GM19240 (cell line): ENCODE results near the gene DPP8.
"Not testable (repeated sequence)": the region's sequence is repeated elsewhere in the genome, so short reads cannot be mapped to it uniquely, and the experiment has no call there.

Source experiments
- DNase-seq: peaks from one replicate; pipeline ENCODE4 v3.0.0; 2011; ENCODE audit warnings: low spot score; ENCODE audit not compliant: insufficient read length

Gene DPP8

DNA sequence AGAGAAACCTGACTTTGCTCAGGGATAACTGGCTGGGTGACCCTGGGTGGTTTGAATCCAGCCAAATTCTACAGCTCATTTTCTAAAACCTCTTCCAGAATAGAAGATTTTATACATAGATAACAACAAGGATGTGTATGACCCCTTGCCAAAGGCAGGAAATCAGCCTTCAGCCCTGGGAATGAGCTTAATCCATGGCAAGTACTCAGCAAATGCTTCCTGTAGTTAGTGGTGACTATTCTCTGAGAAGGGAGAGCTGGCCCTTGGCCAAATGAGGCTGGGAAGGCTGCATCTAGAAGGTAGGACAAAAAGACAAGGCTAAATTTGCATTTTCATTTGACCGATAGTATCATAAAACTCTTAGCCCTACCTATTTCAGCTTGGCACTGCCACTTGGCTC, 8.1 kb upstream of the DPP8 start:
- no peak for DNase-seq

DNA sequence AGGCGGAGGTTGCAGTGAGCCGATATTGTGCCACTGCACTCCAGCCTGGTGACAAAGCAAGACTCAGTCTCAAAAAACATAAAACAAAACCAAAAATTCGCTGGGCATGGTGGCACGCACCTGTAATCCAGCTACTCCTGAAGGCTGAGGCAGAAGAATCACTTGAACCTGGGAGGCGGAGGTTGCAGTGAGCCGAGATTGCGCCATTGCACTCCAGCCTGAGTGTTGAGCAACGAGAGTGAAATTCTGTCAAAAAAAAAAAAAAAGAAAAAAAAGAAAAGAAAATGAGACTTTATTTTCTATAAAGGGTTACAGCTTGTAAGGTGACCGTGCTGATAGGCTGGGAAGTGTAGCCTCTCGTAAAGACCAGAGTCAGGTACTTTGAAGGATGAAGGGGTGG, 6.7 kb upstream of the DPP8 start:
- DNase-seq, result no peak

DNA sequence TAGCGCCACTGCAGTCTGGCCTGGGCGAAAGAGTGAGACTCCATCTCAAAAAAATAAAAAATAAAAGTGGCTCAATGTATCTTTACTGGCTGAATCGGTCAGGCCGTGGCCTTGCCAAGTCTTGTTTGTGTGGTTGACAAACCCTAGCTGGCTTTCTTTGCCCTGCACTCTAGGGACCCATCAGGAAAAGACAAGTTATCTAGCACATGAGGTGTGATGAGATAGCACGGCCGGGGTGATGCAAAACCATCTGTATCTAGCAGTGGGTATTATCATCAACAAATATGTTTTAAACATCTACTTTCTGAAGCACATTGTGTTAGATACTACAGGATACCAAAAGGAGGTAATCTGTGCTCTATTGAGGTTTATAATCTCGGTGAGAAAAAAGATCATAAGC, 3.9 kb upstream of the DPP8 start:
- DNase-seq, result no peak

DNA sequence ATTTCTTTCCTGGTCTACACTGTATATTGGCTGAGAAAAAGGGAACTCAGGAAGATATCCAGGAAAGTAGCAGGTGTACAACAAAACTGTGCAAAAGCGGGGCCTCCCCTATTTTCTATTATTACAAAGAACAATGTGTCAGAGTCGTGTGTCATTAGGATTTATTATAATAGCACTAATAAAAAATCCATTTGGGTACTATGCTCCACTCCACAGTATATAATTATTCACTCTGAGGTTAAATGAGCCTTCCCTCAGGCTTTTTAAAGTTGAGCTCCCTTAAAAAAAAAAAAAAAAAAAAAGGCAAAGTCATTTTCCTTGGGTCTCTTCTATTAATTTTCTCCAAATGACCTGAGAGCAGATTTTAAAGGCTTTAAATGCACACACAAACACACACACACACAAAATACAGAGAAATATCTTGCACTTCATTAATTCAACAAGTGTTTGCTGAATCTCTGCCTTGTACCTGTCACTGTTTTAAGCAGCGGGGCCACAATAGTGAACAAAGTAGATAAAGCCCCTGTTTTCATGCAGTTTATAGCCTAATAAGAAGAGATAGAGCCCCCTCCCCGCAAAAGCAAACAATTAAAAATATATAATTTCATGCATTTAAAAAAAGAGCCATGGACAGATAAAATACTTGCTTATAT, 1.3 kb upstream of the DPP8 start:
- no peak for DNase-seq

DNA sequence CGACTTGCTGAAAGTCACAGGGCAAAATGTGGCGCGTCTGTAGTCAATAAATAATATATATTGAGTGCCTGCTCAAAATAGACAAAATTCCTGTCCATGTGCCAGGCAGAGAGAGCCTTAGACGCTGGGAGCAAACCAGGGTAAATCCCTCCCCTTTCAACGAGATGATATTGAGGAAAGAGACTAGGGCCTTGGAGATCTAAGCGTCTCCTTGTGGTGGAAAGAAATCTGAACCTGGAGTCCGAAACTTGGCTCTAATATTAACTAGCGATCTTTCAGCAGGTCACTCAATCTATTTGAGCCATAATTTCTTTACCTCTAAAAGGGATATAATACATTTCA, 348 bp upstream of the DPP8 start:
- no peak for DNase-seq

DNA sequence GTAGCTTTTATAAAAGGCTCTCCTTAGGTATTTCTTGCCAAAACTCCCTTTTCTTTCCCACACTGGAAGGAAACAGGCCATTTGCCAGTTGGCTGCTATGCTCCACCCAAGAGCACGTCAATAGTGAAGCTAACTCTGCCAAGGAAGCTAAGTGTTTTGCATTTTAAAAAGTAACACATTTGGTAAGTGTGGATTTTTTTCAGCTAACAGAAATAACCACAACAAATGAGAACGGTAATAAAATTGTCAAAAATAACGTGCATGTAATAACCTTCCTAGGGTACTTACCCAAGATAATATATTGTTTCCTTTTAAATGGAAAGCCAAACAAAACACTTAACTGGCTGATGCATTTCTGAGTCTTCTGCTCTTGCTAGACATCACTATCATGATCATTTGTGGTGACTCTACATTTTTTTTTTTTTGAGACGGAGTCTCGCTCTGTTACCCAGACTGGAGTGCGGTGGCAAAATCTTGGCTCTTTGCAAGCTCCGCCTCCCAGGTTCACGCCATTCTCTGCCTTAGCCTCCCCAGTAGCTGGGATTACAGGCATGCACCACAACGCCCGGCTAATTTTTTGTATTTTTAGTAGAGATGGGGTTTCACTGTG, 4.6 kb downstream of the DPP8 start:
- DNase-seq, result no peak

DNA sequence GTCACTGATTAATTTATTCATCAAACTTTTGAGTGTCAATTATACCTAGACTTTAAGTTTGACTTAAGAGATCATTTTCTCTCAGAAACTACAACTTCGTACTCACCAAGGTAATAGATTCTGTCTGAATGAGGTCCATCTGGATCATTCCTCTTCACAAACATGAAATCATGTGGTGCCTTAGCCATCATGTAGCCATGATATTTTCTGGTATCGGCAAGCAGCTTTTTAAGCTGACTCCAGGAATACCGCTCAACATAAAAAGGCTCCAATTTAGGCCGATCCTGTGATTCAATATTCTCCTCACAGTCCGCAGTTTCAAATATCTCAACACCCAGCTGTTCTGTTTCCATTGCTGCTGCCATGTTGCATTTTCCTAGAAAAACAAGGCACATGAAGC, 5.3 kb downstream of the DPP8 start:
- DNase-seq, result no peak

DNA sequence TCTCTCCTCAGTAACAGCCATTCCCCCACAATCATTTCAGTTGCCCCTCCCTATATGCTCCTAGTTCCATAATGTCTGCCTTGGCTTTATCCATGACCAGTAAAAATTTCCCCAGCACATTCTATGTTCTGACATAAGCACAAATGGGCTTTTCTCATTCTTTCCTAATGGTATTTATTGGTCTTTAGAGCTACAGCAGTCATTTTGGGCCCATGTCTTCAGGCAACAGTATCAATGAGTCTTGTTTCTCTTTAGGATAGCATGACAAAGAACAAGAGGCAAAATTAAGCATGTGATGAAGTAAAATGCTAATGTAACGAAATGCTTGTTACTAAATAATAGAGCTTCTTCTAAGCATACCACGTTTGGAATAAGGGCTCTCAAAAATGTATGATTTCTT, 8.2 kb downstream of the DPP8 start:
- no peak for DNase-seq

DNA sequence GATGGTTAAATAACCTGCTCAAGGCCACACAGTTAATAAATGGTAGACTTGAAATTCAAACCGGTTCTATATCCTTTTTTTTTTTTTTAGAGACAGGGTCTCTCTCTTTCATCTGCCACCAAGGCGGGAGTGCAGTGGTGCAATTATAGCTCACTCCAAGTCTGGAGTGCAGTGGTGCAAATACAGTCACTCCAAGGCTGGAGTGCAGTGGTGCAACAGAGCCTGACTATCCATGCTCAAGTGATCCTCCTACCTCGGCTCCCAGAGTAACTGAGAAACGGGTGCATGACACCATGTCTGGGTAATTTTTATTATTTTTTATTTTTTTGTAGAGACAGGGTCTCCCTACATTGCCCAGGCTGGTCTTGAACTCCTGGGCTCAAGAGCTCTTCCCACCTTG, 23.4 kb downstream of the DPP8 start:
- no peak for DNase-seq

DNA sequence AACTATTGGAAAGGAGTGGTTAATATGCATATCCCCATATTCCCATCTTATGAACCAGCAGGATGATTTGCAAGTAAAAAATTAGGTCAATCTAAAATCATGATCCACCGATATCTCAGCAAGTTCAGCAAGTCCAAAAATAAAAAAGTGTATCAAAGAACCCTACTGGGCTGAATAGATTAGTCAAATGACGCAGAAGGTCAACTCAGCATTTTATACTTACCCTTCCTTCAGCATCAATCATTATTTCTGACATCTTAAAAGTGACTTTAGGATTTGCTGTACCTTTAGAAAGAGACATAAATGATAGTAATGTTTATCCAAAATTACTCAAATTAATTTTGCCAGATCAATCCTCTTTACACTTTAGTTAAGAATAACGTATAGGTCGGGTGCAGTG, 32.6 kb downstream of the DPP8 start:
- no peak for DNase-seq

DNA sequence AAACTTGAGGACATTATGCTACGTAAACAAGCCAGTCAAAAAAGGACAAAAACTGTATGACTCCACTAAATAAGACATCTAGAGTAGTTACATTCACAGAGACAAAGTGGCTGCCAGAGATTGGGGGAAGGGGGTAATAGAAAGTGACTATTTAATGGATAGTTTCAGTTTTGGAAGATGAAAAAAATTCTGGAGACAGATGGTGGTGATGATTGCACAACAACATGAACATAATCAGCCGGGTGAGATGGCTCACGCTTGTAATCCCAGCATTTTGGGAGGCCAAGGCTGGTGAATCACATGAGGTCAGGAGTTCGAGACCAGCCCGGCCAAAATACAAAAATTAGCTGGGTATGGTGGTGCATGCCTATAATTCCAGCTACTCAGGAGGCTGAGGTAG, 40.6 kb downstream of the DPP8 start:
- DNase-seq, result no peak

DNA sequence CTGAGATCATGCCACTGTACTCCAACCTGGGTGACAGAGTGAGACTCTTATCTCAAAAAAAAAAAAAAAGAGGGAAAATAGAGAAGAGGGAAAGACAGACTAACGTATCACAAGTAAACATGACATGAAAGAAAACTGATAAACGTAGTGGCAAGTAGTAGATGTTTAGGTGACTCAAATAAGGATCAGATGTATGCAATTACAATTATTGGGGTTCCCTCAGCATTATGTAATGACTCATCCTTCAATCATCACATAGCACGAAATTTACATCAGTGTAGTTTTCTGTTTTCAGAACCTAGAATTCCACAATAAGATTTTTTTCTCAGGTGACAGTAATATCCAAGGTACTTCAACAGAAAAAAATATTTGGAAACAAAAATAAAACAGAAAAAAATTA, 46.6 kb downstream of the DPP8 start:
- no peak for DNase-seq

DNA sequence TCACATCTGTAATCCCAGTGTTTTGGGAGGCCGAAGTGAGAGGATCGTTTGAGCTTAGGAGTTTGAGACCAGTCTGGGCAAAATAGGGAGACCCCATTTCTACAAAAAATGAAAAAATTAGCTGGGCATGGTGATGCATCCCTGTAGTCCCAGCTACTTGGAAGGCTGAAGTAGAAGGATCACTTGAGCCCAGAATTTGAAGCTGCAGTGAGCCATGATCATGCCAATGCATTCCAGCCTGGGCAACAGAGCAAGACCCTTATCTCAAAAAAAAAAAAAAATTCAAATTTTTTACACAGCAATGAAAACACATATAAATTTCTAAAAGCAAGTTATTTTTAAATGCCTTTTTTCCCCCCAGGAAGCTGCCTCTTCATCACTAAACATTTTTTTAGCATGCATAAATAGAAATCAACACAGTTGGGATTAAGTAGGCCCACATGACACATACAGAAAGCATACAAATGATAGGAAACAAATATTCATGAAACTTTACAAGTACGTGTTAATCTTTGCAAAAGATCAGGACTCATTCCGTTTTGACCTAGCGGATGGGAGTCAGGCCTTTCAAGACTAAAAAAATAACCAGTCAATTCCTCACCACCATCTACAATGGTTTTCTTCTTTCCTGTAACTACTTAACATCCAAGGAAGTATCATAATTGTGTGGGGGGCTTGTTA, 49.1 kb downstream of the DPP8 start:
- no peak for DNase-seq

DNA sequence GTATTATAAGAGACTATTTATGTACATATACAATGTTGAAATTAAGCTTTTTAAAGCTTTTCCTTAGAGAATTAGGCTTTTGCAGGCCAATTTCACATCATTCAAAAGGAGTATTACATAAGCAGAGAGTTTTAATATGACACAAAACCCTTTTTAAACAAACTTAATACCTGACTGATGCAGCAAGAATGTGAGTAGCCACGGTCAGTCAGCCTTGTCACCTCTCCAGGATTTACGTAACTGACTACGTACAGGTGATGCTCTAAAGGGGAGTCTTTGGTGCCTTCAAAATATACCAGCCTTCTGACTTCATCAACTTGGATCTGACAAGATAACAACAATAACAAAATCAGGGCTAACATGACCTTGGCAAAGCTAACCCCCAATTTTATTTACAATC, 50.6 kb downstream of the DPP8 start:
- DNase-seq, result no peak

DNA sequence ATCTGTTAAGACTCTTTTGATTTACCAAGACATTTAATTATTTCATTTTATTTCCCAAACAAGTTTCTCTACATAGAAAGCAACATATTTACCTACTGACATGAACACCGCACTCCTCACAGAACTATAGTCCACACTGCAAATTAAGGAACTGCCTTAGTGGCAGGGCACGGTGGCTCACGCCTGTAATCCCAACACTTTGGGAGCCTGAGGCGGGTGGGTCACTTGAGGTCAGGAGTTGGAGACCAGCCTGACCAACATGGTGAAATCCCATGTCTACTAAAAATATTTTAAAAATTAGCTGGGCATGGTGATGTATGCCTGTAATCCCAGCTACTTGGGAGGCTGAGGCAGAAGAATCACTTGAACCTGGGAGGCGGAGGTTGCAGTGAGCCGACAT, 54.4 kb downstream of the DPP8 start:
- DNase-seq, result not testable (repeated sequence)

DNA sequence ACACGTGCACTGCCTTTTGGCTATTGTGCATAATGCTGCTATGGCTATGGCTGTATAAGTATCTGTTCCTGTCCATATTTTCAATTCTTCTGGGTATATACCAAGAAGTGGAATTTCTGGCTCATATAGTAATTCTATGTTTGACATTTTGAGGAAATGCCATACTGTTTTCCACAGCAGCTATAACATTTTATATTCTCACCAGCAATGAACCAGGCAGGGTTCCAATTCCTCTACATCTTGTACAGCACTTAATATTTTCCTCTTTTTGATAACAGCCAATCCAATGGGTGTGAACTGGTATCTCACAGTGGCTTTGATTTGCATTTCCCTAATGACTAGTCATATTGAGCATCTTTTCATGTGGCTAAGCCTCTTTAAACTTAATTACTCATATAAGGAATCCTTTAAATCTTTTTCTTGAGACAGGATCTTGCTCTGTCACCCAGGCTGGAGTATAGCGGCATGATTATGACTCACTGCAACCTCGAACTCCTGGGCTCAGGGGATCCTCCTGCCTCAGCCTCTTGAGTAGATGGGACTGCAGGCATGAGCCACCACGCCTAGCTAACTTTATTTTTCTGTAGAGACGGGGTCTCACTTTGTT, 56.6 kb downstream of the DPP8 start:
- no peak for DNase-seq

DNA sequence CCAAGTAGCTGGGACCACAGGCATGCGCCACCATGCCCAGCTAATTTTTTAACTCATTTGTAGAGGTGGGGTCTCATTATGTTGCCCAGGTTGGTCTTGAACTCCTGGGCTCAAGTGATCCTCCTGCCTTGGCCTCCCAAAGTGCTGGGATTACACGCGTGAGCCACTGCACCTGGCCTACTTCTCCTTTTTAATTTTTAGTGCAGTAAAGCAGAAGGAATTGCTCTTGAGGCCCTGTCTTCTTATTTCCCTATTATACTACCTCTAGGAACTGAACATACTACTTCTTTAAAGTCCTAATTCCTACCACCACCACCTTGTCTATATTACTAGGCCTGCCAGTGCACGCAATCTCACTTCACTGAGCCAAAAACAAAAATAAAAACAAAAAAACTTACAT, 62.2 kb downstream of the DPP8 start:
- DNase-seq, result not testable (repeated sequence)

DNA sequence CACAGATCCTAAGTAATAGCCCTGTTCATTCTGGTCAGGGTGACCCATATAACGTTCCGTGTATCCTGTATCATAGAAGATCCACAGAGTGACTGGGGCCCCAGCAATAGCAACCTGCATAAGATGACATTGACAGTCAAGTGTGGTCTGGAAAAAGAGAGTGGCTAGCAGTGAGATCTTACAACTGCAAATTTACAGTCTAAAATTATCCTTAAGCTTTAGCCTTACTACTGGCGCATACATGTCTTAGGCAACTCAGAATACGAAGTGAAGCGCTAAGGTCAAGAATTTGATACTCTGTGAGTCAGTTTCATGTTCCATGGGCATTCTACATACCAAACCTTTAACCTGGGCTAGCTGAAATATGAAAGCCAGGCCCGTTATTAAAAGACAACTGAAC, 65.5 kb downstream of the DPP8 start:
- DNase-seq, result no peak

DNA sequence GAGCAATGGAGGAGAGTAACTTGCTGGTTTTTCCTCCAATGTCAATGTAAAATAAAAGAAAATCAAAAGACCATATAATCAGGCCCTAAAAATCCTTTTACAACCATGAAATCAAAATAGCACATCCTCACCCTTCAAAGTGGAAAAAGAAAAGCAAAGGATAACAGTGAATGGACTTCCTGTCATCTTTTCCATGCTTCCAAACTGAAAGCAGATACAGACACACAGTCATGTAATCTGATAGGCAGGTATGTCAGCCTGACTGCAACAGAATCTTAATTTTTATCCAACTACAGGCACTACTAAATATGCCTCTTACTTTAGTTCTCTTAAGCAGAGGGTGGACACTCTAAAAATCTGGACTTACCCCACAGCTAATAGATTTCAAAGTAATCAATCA, 66.9 kb downstream of the DPP8 start:
- no peak for DNase-seq

DNA sequence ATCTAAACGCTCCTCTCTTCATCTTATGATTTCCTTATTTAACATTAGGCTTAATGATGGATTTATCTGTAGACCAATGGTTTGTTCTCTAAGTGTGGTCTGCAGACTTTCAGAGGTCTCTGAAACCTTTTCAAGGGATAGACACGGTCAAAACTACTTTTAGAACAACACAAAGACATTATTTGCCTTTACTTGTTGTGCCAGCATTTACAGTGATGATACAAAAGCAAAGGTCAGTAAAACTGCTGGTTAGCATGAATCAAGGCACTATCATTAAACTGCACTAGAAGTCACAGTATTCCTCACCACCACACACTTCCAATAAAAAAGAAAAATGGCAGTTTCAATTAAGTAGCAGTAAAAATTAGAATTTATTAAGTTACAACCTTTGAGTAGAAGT, 70.3 kb downstream of the DPP8 start:
- DNase-seq, result no peak

DNA sequence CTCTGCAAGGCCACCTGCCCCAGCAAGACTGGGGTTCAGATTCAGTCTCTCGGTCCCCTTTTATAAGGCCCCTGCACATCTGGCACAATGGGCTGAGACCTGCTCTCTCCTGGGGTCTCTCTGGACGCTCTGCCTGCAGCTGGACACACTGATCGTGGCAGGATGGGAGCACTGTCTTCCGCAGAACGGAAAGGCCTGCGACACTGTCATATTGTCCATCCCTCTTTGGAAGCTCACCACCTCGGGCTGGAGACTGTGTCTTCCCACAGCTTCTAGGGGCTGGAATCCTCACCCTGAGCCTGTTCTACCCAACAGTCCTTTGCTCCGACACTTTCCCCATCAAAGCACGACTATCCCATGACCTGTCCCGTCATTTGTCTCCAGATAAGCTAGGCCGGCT, 83.3 kb downstream of the DPP8 start:
- DNase-seq, result no peak

DNA sequence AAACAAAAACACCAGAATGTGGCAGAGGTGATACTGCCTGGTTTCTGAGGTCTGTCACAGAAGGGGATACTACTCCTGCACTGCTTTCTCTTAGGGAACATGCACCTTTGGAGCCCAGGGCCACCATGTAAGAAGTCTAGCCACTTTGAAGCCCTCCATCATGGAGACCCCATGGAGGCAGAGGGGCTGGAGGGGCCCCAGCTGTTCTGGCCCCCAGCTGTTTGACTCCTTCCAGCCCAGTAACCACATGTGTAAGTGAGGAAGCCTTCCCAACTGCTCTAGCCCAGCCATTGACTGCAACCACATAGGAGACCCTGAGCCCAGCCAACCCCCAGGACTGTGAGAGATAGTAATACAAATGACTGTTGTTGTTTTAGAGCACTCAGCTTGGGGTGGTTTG, 85.8 kb downstream of the DPP8 start:
- DNase-seq, result no peak
